ENCODE measurements around the gene CKLF.
"Not testable (repeated sequence)": the region's sequence is repeated elsewhere in the genome, so short reads cannot be mapped to it uniquely, and the experiment has no call there.

CKLF gene

DNA sequence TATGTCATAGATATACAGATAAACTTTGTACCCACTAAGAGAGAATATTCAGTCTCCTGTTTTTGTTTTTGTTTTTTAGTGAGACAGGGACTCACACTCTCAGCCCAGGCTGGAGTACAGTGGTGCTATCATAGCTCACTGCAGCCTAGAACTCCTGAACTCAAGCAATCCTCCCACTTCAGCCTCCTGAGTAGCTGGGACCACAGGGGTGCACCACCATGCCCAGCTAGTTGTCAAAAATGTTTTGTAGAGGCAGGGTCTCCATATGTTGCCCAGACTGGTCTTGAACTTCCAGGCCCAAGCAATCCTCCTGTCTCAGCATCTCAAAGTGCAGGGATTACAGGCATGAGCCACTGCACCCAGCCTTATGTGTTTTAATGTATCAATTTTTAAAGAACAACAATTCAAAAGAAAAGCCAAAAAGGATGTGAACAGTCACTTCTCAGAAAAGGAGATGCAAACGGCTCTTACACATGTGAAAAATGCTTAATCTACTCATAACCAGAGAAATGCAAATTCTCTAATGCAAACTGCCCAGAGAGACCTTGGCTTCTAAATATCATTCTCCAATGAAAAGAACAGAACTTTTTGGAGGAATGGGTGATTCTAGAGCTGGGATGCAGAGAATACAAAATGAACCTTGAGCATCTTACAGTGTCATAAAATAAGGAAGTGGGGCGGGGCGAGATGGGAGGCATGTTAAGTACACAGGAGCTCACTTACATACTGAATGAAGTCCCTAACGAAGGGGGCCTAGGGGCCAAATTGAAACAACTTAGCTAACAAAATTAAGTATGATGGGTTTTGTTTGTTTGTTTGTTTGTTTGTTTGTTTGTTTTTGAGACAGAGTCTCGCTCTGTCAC is 44.8 kb downstream of the CKLF start:
- no peak for DNase-seq (ENCODE audit: low read depth in 2 of 3, low spot score in 2 of 3)

DNA sequence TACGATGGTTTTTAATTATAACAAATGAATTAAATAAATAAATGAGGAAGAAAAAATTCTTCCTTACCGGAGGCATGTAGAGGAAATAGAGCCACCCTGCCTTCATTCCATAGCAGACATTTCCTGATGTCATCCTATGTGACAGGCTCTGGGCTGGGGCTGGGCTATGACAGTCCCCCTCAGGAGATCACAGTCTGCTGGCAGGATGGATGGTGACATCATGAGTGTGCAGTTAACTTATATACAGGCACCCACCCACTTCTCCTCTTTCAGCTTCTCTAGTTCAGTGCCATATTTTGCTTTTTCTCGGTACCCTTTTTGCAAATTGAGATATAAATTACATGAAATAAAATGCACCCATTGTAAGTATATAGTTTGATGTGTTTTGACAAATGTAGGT is 45.7 kb downstream of the CKLF start:
- DNase-seq (ENCODE audit: low read depth in 2 of 3, low spot score in 2 of 3), result no peak

DNA sequence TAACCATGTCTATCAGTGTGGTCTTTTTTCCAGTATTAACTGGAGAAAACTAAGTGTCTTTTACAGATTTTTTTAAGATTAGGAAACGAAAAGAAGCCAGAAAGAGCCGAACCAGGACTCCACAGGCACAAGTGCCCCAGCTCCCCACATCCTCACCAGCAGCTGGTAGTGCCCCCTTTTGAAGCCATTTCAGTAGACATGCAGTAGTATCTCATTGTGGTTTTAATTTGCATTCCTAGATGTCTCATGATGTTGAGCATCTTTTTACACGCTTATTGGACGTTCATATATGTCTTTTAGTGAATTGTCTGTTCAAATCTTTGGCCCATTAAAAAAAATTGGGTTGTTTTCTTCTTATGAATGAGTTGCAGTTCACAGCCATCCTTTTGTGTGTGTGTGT is 47.4 kb downstream of the CKLF start:
- no peak for DNase-seq (ENCODE audit: low read depth in 2 of 3, low spot score in 2 of 3)

DNA sequence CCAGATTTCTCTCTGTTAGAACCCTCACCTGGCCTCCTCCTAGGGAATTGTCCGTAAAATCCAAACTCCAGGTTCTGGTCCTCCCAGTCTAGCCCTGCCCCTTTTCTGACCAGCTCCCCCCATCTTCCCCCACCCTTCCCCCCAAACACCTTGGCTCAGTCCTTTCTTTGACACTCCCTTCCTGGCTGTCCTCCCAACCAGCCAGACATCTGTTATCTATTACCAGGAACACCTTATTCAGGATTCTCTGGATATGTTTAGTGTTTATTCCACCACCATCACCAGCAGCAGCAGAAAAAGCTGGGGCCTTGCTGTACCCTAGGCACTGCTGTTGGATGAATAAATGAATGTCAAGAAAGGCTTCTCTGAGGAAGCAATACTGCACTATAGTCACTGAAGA is 48.1 kb downstream of the CKLF start:
- DNase-seq (ENCODE audit: low read depth in 2 of 3, low spot score in 2 of 3), result no peak

DNA sequence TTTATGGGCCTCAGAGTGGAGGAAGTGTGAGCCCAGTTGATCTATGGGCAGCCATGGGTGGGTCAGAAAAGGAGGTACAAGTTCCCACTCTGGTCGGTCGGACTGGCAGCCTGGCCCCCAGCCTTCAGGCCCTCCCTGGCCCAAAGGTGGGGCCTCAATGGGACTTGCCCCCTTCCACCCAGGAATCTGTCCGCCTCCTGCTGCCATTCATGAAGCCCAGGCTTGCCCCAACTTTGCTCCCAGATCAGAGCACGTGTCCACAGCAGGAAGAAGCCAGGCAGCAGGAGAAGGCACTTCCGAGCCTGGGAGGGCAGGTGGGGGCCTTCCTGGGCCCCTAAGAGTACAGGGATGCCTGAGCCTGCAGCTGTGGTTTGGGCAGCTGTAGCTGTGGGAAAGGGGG is 49.1 kb downstream of the CKLF start:
- no peak for DNase-seq (ENCODE audit: low read depth in 2 of 3, low spot score in 2 of 3)

DNA sequence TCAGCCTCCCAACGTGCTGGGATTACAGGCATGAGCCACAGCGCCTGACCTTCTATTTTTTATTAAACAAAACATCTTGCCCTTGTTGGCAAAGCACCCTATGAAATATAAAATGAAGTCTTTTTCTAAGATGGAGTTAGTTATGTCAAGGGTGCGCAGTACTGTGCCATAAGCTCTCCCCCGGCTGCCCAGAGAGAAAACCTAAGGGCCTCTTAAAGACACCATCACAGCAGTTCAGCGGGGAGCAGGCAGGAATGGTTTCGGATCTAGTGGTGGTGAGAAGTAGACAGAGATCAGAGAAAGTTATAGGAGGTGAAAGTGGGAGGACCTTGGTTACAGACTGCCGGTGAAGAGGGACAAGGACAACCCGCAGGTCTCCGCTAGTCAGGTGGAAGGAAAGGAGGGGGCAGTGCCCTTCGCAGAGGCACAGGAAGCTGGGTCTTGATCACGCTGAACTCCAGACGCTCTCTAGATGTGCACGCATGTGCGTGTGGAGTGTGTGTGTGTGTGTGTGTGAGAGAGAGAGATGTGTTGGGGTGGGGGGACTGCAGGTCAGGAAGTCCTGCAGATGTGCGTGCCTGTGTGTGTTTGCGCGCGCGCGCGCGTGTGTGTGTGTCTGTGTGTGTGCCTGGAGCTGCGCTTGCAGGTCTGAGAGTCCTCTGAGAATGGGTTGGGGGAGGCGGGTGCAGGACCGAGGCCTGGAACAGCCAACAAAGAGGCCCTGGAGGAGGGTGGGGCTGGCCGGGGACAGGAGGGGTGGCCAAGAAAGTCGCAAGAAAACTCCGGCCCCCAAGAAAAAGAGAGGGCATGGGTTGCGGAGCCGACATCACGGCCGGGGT is 51.4 kb downstream of the CKLF start:
- DNase-seq (ENCODE audit: low read depth in 2 of 3, low spot score in 2 of 3), result peak; percentile 36 to 55 (median 48)

DNA sequence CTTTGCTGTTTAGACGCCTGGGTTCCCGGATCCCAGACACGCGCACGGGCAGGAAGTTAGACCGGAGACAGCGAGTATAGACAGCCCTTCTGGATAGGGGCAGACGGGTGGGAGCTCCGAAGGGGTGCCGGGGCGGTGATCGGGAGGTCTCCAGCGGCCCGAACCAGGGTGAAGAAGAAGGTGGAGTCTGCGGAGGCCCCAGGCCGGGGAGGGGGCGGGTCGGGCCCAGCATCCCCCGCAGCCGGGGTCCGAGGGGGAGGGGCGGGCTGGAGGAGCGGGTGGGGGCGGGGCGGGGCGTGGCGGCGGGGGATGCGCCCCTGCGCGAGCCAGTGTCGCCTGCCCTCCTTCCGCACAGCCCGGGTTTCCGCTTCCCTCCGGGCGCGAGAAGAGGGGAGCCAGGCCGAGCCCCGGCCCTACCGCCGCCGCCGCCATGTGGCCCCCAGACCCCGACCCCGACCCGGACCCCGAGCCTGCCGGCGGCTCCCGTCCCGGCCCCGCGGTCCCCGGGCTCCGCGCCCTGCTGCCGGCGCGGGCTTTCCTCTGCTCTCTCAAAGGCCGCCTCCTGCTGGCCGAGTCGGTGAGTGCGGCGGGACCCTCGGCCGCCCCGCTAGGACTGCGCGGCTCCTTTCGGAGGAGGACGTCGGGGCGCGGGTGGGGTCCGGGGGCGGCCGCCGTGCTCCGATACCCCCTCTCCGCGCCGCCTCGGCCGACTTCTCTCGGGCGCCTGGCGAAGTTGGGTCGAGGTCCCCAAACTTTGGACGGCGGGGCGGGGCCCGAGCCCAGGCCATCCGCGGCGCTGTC is 52.2 kb downstream of the CKLF start, which contains the start of gene CMTM3:
Gene CMTM3 (plus strand): TSS at position 329 of the 801 bp plus-strand sequence. CDS start 102 bp downstream, at position 431.
- peak; percentile 45 to 81 (median 63) for DNase-seq (ENCODE audit: low read depth in 2 of 3, low spot score in 2 of 3)

DNA sequence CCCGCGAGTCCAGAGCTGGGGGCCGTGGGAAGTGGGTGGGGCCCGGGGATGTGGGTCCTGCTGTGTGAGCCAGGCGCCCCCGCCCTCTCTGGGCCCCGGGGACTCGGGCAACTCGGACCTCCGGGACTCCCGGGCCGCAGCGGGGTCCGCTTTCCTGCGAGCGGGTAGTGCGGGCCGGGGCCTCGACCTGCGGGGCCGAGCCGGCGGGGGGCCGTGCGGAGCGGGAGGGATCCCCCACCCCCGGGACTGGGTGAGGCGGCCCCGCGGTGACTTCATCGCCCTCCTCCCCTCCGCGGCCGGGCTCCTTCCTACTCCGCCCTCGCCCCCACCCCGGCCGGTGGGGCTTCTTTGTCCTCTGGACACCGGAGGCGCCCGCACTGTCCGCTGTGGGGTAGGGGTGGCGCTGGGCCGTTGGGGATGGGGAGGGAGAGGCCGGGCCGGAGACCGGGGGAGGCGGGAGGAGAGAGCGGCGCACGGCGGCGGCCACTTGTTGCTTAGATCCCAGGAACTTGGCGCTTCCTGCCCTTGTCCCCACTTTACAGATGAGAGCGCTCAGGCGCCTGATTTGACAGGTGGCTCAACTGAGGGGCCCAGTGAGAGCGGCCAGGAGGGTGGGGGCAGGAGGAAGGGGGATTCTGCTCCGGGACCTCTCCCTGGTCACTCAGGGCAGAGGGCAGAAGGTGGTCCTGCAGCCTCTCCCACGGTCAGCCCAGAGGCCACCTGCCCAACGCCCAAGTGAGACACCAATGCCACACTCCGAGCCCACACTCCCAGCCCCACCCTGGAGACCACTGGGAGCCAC is 53.0 kb downstream of the CKLF start:
- DNase-seq (ENCODE audit: low read depth in 2 of 3, low spot score in 2 of 3), result no peak

DNA sequence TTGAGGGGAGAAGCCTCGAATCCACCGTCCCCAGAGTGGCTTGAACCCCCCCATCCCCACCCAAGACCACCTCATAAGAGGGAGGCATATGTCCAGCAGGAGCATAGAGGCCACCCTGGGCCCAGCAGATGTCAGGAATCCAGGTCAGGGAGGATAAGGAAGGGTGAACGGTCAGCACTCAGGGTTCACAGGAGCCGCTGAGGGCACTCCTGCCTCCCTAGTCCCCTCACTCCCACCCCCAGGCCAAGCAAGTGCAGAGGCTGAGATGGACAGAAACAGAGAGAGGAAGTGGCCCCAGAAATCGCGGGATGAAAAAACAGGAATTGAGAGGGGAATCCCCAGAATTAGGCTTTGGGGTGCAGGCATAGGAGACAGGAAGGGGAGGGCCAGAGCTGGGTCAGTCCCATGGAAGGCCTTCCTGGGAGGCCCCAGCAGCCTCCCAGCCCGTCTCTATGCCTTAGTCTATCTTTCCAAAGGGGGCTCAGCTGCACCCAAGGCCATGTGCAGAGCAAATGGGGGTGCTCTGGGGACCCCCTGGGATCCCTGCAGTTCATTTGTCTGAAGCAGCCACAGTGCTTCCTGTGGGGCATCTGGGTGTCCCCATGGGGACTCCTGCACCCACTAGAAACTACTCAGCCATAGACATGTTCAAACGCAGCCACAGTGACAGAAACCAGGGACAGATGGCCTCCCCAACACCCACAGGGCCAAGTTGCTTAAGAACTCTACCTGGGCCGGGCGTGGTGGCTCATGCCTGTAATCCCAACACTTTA is 53.8 kb downstream of the CKLF start:
- DNase-seq (ENCODE audit: low read depth in 2 of 3, low spot score in 2 of 3), result no peak

DNA sequence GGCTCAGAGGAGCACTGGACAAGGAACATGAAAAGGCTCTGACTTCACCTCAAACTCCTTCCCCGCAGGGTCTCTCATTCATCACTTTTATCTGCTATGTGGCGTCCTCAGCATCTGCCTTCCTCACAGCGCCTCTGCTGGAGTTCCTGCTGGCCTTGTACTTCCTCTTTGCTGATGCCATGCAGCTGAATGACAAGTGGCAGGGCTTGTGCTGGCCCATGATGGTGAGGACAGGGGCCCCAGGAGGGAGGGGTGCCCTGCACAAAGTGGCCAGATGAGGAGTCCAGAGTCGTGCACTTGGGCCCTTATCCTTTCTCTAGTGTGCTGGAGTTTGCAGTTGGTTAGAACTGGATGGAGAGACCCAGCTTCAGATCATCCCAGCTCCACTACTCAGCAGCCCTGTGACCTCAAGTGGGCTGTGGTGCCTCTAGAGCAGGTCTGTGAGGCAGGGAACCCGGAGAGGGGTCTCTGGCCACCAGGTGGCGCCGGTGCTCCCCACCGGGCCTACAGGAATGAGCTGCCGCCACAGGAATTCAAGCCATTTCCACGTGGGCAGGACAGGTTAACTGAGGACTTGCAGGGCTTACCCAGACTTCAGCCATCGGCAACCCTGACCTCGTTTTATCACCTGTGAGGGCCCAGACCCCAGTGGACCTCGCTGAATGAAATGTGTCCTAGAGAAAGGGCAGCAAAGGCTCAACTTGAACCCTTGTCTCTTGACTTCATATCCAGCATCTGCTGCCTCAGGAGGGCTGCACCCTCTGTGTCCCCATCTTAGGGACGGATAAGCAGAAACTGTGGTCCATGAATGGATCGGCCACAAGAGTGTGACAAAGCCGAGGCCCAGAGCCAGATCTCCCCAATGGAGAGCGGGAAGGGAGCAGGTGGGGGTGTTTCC is 56.1 kb downstream of the CKLF start:
- peak; percentile 60 to 77 (median 72) for DNase-seq (ENCODE audit: low read depth in 2 of 3, low spot score in 2 of 3)

DNA sequence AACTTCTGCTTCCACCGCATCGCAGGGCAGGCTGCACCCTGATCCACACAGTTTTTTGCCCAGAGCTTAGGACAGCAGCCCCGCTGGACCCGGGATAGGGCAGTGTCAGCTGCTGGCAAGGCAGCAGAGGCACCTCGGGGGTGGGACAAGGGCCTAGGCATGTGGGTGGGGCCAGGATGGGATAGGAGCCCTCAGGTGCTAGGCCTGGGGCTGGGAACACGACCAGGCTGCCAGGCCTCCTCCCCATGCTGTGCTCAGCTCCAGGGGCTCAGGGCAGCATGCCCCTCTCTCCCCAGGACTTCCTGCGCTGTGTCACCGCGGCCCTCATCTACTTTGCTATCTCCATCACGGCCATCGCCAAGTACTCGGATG is 56.7 kb downstream of the CKLF start:
- DNase-seq (ENCODE audit: low read depth in 2 of 3, low spot score in 2 of 3), result no peak

DNA sequence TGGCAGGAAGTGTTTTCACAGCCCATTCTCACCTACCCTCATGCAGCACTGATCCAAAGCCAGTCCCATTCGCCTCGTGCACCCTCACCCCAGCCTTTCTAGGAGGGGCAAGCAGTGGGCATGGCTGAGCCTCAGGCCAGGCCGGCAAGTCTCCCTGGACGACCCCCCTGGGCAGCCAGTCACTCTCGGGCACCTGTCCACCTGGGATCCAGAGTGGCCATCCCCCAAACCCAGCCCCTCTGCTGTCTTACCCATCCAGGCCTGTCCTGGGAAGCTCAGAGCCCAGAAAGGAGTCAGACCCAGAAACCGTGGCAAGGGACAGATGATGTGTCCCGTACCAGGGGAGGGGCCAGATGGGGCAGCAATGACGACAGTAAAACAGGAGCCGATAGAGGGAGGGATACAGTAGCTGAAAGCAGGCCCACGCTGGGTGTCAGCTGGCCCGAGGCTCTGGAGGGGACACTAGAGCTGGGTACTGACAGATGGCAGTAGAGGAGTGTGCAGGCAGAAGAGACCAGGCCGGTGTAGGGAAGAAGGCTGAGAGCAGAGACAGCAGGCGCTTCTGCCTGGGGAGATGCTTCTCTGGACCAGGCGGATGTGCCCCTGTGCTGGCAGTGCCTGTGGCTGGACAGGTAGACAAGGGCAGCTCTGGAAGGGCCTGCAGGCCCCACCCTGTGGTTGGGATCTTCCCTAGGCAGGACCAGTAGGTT is 57.9 kb downstream of the CKLF start:
- no peak for DNase-seq (ENCODE audit: low read depth in 2 of 3, low spot score in 2 of 3)

DNA sequence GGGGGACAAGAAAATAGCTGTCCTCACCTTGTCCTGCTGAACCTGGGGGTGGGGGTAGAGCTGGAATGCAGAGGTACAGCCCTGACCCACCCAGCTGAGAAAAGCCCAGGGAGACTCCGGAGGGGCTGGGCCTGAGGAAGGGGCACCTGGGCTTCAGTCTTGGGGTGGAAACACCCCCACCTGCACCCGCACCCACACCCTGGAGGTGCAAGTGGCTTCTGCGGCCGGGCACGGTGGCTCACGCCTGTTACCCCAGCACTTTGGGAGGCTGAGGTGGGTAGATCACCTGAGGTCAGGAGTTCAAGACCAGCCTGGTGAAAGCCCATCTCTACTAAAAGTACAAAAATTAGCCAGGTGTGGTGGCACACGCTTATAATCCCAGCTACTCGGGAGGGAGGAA is 59.5 kb downstream of the CKLF start:
- not testable (repeated sequence) for DNase-seq (ENCODE audit: low read depth in 2 of 3, low spot score in 2 of 3)

DNA sequence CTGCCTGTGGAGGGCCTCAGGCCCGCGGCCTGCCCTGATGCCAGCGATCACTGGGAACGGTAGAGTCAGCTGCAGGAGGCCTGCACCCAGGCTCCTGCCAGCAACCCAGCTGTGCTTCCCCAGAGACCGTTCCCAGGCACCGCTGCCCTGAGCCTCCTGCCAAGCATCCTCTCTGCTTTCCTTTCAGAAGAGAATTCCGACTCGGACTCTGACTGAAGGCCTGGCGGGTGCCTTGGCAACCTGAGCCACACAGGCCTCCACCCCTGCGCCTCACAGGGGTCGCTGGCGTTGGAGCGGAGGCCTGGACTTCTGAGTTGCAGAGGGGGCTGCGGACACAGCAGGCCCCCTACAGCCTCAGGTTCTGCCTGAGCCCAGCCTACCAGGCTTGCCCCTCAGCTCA is 60.0 kb downstream of the CKLF start:
- DNase-seq (ENCODE audit: low read depth in 2 of 3, low spot score in 2 of 3), result no peak

DNA sequence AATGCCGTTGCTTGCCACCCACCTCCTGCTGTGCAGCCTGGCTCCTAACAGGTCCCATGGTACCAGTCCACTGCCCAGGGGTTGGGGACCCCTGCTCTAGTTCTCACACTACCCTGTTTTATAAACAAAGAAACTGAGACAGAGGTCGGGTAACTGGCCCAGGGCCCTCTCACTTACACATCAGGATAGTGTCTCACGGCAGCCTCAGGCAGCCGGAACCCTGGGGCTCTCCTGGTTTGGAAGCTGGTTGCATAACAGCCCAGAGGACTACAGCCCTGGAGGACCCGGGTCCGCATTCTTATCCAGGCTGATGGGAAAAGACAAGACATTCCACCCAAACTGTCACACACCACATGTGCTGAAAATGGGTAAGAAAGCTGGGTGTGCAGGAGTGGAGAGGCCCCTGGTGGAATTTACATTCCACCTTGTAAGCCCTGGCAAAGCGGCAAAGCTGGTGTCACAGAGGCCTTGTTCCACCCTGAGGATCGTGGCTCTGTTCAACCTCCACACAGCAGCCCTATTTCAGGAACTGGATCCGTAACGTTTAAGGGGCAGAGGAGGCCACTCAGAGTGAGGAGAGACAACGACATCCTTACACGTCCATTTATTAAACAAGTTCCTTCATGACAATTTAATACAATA is 61.9 kb downstream of the CKLF start:
- no peak for DNase-seq (ENCODE audit: low read depth in 2 of 3, low spot score in 2 of 3)

All from activated CD8-positive, alpha-beta memory T cell treated with anti-CD3 and anti-CD28 coated beads for 48 hours (primary cell).